Activated CD8-positive, alpha-beta T cell treated with anti-CD3 and anti-CD28 coated beads, Interleukin-2, amount 10 ng/mL, durations not matched to agents 7 days and 5 days (primary cell): Measurements from ENCODE around the gene UQCRQ. TPM values are rescaled to one million over a fixed set of nuclear protein-coding genes. Genes with fewer than 3 reads are reported as not detected.
A peak's percentile ranks its signal among the peaks of the same experiment; 100 is the strongest.

Experiments used
- ATAC-seq: fragments of 150-1000 bp; cut with Tn5 transposase; one replicate; pipeline ENCODE4 v1.10.0; 2021; ENCODE audit warnings: moderate library complexity
- CTCF ChIA-PET: fragments of 350-600 bp; sonication (Branson Sonifier 250); formaldehyde crosslinking; loops from one replicate; lab custom pipeline; 2021; ENCODE audit warnings: antibody characterized with exemption; lab: Charles Lee
- POLR2A ChIA-PET: fragments of 350-600 bp; sonication (Branson Sonifier 250); formaldehyde crosslinking; loops from one replicate; lab custom pipeline; 2021; ENCODE audit warnings: antibody characterized with exemption; lab: Charles Lee
- DNase-seq: peaks from one replicate; pipeline ENCODE4 v3.0.0-alpha.2; 2020
- H3K27ac Mint-ChIP-seq: one replicate; pipeline ENCODE4 v1.8.0; 2021; ENCODE audit warnings: mild to moderate bottlenecking, mixed read lengths
- H3K27me3 Mint-ChIP-seq: one replicate; pipeline ENCODE4 v1.8.0; 2021; ENCODE audit warnings: low read depth, mixed read lengths
- H3K36me3 Mint-ChIP-seq: one replicate; pipeline ENCODE4 v1.8.0; 2021; ENCODE audit warnings: low read depth, mixed read lengths
- H3K4me1 Mint-ChIP-seq: one replicate; pipeline ENCODE4 v1.8.0; 2021; ENCODE audit warnings: low read depth, mixed read lengths
- H3K4me3 Mint-ChIP-seq: one replicate; pipeline ENCODE4 v1.8.0; 2021; ENCODE audit warnings: mild to moderate bottlenecking, mixed read lengths
- H3K9me3 Mint-ChIP-seq: one replicate; pipeline ENCODE4 v1.8.0; 2022; ENCODE audit warnings: mixed read lengths; ENCODE audit not compliant: insufficient read depth
- total RNA-seq, 2 experiments: library from RNA; stranded (reverse); gene quantifications; one replicate each; pipeline ENCODE4 v1.2.3, GENCODE V29; 2021

UQCRQ gene
- total RNA-seq, 2 experiments from 2014 or later = 381 to 396 TPM

- no peak overlapping the region for H3K27ac Mint-ChIP-seq
- peaks cover 4% of the 10 kb centered on the region for H3K4me1 Mint-ChIP-seq
- H3K9me3 Mint-ChIP-seq = no peaks in the 10 kb centered on the region
- peaks cover 46% of the 10 kb centered on the region for H3K36me3 Mint-ChIP-seq
- no peak for DNase-seq
- no peaks in the 10 kb centered on the region for H3K27me3 Mint-ChIP-seq
- ChIA-PET POLR2A (interaction anchor here (0.9 kb wide), 1 partner anchor 56 kb away, joined by 3 read pairs; no protein-coding TSS in a partner anchor), CTCF (interaction anchor here (0.6 kb wide), 1 partner anchor 134 kb away, joined by 4 read pairs; no protein-coding TSS in a partner anchor)
- ATAC-seq = no peak
- H3K4me3 Mint-ChIP-seq = no peak overlapping the region
Measured at GRCh38 chr5:132887283-132887682, 20.8 kb downstream of the UQCRQ start.

- no peaks in the 10 kb centered on the region for H3K27me3 Mint-ChIP-seq
- H3K9me3 Mint-ChIP-seq = no peaks in the 10 kb centered on the region
- no peak overlapping the region for H3K27ac Mint-ChIP-seq
- peaks cover 60% of the 10 kb centered on the region for H3K36me3 Mint-ChIP-seq
- ChIA-PET CTCF (interaction anchor here (1.2 kb wide), 1 partner anchor 23 kb away, joined by 4 read pairs; the partner anchor contains the start of genes GDF9 and UQCRQ), POLR2A (interaction anchor here (0.6 kb wide), 1 partner anchor 79 kb away, joined by 3 read pairs; no protein-coding TSS in a partner anchor)
- no peak for DNase-seq
- no peak for ATAC-seq
- peaks cover 4% of the 10 kb centered on the region for H3K4me1 Mint-ChIP-seq
- H3K4me3 Mint-ChIP-seq = no peak overlapping the region
Measured at GRCh38 chr5:132889501-132889900, 23.1 kb downstream of the UQCRQ start.

- no peak overlapping the region for H3K4me3 Mint-ChIP-seq
- ATAC-seq = no peak
- CTCF ChIA-PET = interaction anchor here (1.3 to 1.7 kb wide), 2 partner anchors 8 to 60 kb away, joined by 3 to 8 read pairs; partner anchors contain the start of gene SHROOM1
- H3K9me3 Mint-ChIP-seq = no peaks in the 10 kb centered on the region
- peaks cover 60% of the 10 kb centered on the region for H3K36me3 Mint-ChIP-seq
- H3K27me3 Mint-ChIP-seq = no peaks in the 10 kb centered on the region
- no peak overlapping the region for H3K27ac Mint-ChIP-seq
- H3K4me1 Mint-ChIP-seq = peaks cover 4% of the 10 kb centered on the region
- POLR2A ChIA-PET = no interaction called here
- DNase-seq = no peak
Measured at GRCh38 chr5:132890817-132891216, 24.4 kb downstream of the UQCRQ start.

GRCh38 chr5:132895719-132896305, 29.4 kb downstream of the UQCRQ start:
- Mint-ChIP-seq H3K27ac (no peak overlapping the region), H3K4me1 (peaks cover 9% of the 10 kb centered on the region), H3K36me3 (peaks cover 47% of the 10 kb centered on the region), H3K27me3 (no peaks in the 10 kb centered on the region), H3K9me3 (no peaks in the 10 kb centered on the region), H3K4me3 (no peak overlapping the region)
- ChIA-PET POLR2A (no interaction called here), CTCF (interaction anchor here (0.8 kb wide), 1 partner anchor 13 kb away, joined by 3 read pairs; no protein-coding TSS in a partner anchor)
- ATAC-seq (no peak), DNase-seq (no peak)

- ATAC-seq (peak; percentile 67), DNase-seq (no peak)
- Mint-ChIP-seq H3K9me3 (no peaks in the 10 kb centered on the region), H3K4me3 (no peak overlapping the region), H3K4me1 (peaks cover 9% of the 10 kb centered on the region), H3K27me3 (no peaks in the 10 kb centered on the region), H3K36me3 (peaks cover 50% of the 10 kb centered on the region), H3K27ac (peak overlapping the region; percentile 63)
- CTCF ChIA-PET = interaction anchor here (0.6 to 2.5 kb wide), 2 partner anchors 14 to 15 kb away, joined by 4 to 9 read pairs; no protein-coding TSS in a partner anchor
- POLR2A ChIA-PET = interaction anchor here (0.7 kb wide), 1 partner anchor 160 kb away, joined by 3 read pairs; no protein-coding TSS in a partner anchor
Measured at GRCh38 chr5:132896685-132897084, 30.2 kb downstream of the UQCRQ start.

GRCh38 chr5:132898094-132898493, 31.7 kb downstream of the UQCRQ start:
- no peak for ATAC-seq
- Mint-ChIP-seq H3K9me3 (no peaks in the 10 kb centered on the region), H3K4me1 (peaks cover 9% of the 10 kb centered on the region), H3K36me3 (peaks cover 41% of the 10 kb centered on the region), H3K4me3 (no peak overlapping the region), H3K27me3 (no peaks in the 10 kb centered on the region), H3K27ac (no peak overlapping the region)
- ChIA-PET CTCF (interaction anchor here (2.5 kb wide), 1 partner anchor 15 kb away, joined by 9 read pairs; no protein-coding TSS in a partner anchor), POLR2A (no interaction called here)
- DNase-seq = no peak

GRCh38 chr5:132901036-132901435, 34.6 kb downstream of the UQCRQ start:
- H3K4me3 Mint-ChIP-seq = no peak overlapping the region
- no peaks in the 10 kb centered on the region for H3K27me3 Mint-ChIP-seq
- H3K9me3 Mint-ChIP-seq = no peaks in the 10 kb centered on the region
- ChIA-PET CTCF (interaction anchor here (0.8 kb wide), 1 partner anchor 18 kb away, joined by 3 read pairs; no protein-coding TSS in a partner anchor), POLR2A (interaction anchor here (0.8 kb wide), 1 partner anchor 9 kb away, joined by 4 read pairs; no protein-coding TSS in a partner anchor)
- ATAC-seq (no peak), DNase-seq (no peak)
- peaks cover 9% of the 10 kb centered on the region for H3K4me1 Mint-ChIP-seq
- no peak overlapping the region for H3K27ac Mint-ChIP-seq
- peaks cover 25% of the 10 kb centered on the region for H3K36me3 Mint-ChIP-seq

GRCh38 chr5:132901730-132902129, 35.3 kb downstream of the UQCRQ start:
- no peak for ATAC-seq
- CTCF ChIA-PET = no interaction called here
- Mint-ChIP-seq H3K9me3 (no peaks in the 10 kb centered on the region), H3K36me3 (peaks cover 21% of the 10 kb centered on the region), H3K27ac (no peak overlapping the region), H3K4me3 (no peak overlapping the region), H3K4me1 (peaks cover 5% of the 10 kb centered on the region), H3K27me3 (no peaks in the 10 kb centered on the region)
- POLR2A ChIA-PET = no interaction called here
- no peak for DNase-seq

GRCh38 chr5:132905938-132906337, 39.5 kb downstream of the UQCRQ start:
- ATAC-seq (no peak), DNase-seq (no peak)
- Mint-ChIP-seq H3K27me3 (no peaks in the 10 kb centered on the region), H3K4me3 (no peak overlapping the region), H3K27ac (no peak overlapping the region), H3K4me1 (no peaks in the 10 kb centered on the region), H3K9me3 (no peaks in the 10 kb centered on the region), H3K36me3 (peaks cover 11% of the 10 kb centered on the region)
- POLR2A ChIA-PET = no interaction called here
- CTCF ChIA-PET = interaction anchor here (0.6 to 1.5 kb wide), 3 partner anchors 11 to 57 kb away, joined by 3 to 7 read pairs (median 4); no protein-coding TSS in a partner anchor

- ATAC-seq (no peak), DNase-seq (no peak)
- H3K4me3 Mint-ChIP-seq = no peak overlapping the region
- ChIA-PET POLR2A (no interaction called here), CTCF (interaction anchor here (0.6 to 1.1 kb wide), 2 partner anchors 87 to 120 kb away, joined by 3 read pairs; no protein-coding TSS in a partner anchor)
- H3K36me3 Mint-ChIP-seq = peaks cover 13% of the 10 kb centered on the region
- H3K27me3 Mint-ChIP-seq = no peaks in the 10 kb centered on the region
- no peaks in the 10 kb centered on the region for H3K4me1 Mint-ChIP-seq
- no peak overlapping the region for H3K27ac Mint-ChIP-seq
- H3K9me3 Mint-ChIP-seq = no peaks in the 10 kb centered on the region
Measured at GRCh38 chr5:132907161-132907560, 40.7 kb downstream of the UQCRQ start.

- Mint-ChIP-seq H3K27ac (no peak overlapping the region), H3K36me3 (peaks cover 14% of the 10 kb centered on the region), H3K4me3 (no peak overlapping the region), H3K27me3 (no peaks in the 10 kb centered on the region), H3K4me1 (no peaks in the 10 kb centered on the region), H3K9me3 (no peaks in the 10 kb centered on the region)
- no peak for ATAC-seq
- DNase-seq = no peak
- ChIA-PET CTCF (no interaction called here), POLR2A (no interaction called here)
Measured at GRCh38 chr5:132909702-132910101, 43.3 kb downstream of the UQCRQ start.

- H3K36me3 Mint-ChIP-seq = peaks cover 21% of the 10 kb centered on the region
- peaks cover 3% of the 10 kb centered on the region for H3K4me1 Mint-ChIP-seq
- CTCF ChIA-PET = no interaction called here
Measured at GRCh38 chr5:132915681-132916080, 49.2 kb downstream of the UQCRQ start.

More at GRCh38 chr5:132915681-132916080, 49.2 kb downstream of the UQCRQ start:
- DNase-seq = no peak
- POLR2A ChIA-PET = no interaction called here
- Mint-ChIP-seq H3K9me3 (no peaks in the 10 kb centered on the region), H3K27ac (no peak overlapping the region), H3K4me3 (no peak overlapping the region), H3K27me3 (no peaks in the 10 kb centered on the region)
- ATAC-seq = no peak
